Testis (tissue), 2 donors: ENCODE results near the gene STRIP1.

Source experiments
- POLR2A ChIP-seq: fragments of 450-650 bp; IDR thresholded peaks from one replicate; pipeline ENCODE4 v1.6.1; 2017; ENCODE audit warnings: antibody characterized with exemption, mild to moderate bottlenecking, moderate library complexity
- TF ChIP-seq, protein P1 (sequence below), 3 experiments: fragments of 450-650 bp in 2 of 3; fragments of 200-600 bp in 1 of 3; sonication (generic) in 1 of 3; IDR thresholded peaks; one replicate each; pipeline ENCODE4 v1.5.1; 2016 to 2019; ENCODE audit warnings: antibody characterized with exemption in 3 of 3, mild to moderate bottlenecking in 2 of 3, moderate library complexity in 1 of 3

DNA sequence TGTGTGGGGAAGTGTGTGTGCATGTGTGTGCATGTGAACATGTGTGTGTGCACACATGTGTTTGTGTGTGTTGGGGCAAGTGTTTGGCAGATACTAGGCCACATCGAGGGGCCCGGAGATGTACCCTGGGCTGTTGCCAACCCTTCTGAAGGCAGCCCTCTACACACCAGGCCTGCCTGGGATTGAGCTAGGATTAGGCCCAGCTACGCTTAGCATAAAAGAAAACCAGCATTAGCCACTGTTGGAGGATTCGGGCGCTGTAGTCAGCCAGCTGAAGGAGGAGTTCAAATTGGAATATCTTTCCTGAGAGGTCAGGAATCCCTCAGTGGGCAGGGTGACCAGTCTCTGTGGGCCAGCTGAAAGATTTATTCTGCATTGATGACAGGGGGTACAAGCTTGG lies 46.6 kb downstream of the STRIP1 start:
- TF ChIP-seq, protein P1, sequence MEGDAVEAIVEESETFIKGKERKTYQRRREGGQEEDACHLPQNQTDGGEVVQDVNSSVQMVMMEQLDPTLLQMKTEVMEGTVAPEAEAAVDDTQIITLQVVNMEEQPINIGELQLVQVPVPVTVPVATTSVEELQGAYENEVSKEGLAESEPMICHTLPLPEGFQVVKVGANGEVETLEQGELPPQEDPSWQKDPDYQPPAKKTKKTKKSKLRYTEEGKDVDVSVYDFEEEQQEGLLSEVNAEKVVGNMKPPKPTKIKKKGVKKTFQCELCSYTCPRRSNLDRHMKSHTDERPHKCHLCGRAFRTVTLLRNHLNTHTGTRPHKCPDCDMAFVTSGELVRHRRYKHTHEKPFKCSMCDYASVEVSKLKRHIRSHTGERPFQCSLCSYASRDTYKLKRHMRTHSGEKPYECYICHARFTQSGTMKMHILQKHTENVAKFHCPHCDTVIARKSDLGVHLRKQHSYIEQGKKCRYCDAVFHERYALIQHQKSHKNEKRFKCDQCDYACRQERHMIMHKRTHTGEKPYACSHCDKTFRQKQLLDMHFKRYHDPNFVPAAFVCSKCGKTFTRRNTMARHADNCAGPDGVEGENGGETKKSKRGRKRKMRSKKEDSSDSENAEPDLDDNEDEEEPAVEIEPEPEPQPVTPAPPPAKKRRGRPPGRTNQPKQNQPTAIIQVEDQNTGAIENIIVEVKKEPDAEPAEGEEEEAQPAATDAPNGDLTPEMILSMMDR (IDR thresholded peaks at IDR 0.05), result no peak
- TF ChIP-seq POLR2A, result no peak
